A673 (cell line): ENCODE data around the gene GREB1L. TPM values are rescaled to one million over a fixed set of nuclear protein-coding genes. Genes with fewer than 3 reads are reported as not detected.

Experiments used
- BruUV-seq: library from RNA; stranded (reverse); fragments of 400-500 nt; replicated peaks from 2 replicates; lab custom pipeline; 2021; lab: Mats Ljungman, UMichigan
- CTCF ChIA-PET: fragments of 300-600 bp; sonication (Branson Sonifier 250); formaldehyde crosslinking; loops from one replicate; lab custom pipeline; 2022; ENCODE audit warnings: antibody characterized with exemption; lab: Charles Lee
- POLR2A ChIA-PET: fragments of 300-600 bp; sonication (Branson Sonifier 250); formaldehyde crosslinking; loops from one replicate; lab custom pipeline; 2022; ENCODE audit warnings: antibody characterized with exemption; ENCODE audit not compliant: low non-redundant PET; lab: Charles Lee
- DNase-seq: peaks from one replicate; pipeline ENCODE4 v3.0.0-alpha.2; 2015; ENCODE audit warnings: low spot score
- H3K27ac ChIP-seq: fragments of 200-600 bp; sonication (generic); 2 replicates; pipeline ENCODE4 v1.5.1; 2016; ENCODE audit warnings: mixed run types, low read depth, mild to moderate bottlenecking, mixed read lengths, antibody characterized with exemption, low read length; ENCODE audit not compliant: poor library complexity, severe bottlenecking
- H3K27me3 ChIP-seq: fragments of 200-600 bp; sonication (generic); replicated peaks from 2 replicates; pipeline ENCODE4 v1.6.1; 2017; ENCODE audit warnings: mixed run types, low read depth, mild to moderate bottlenecking, mixed read lengths, antibody characterized with exemption, low read length; ENCODE audit not compliant: insufficient read depth, poor library complexity
- H3K36me3 ChIP-seq: fragments of 200-600 bp; sonication (generic); 2 replicates; pipeline ENCODE4 v1.6.1; 2016; ENCODE audit warnings: mixed run types, mild to moderate bottlenecking, mixed read lengths, antibody characterized with exemption, low read length; ENCODE audit not compliant: insufficient read depth, poor library complexity, severe bottlenecking
- H3K4me1 ChIP-seq: fragments of 200-600 bp; sonication (generic); 2 replicates; pipeline ENCODE4 v1.6.1; 2017; ENCODE audit warnings: mixed run types, mild to moderate bottlenecking, mixed read lengths, antibody characterized with exemption, low read length; ENCODE audit not compliant: insufficient read depth, poor library complexity, severe bottlenecking
- H3K4me3 ChIP-seq: fragments of 200-600 bp; sonication (generic); 2 replicates; pipeline ENCODE4 v1.5.1; 2016; ENCODE audit warnings: low read depth, mixed run types, mild to moderate bottlenecking, mixed read lengths, low read length; ENCODE audit not compliant: poor library complexity, severe bottlenecking
- H3K9me3 ChIP-seq: fragments of 200-600 bp; sonication (generic); 2 replicates; pipeline ENCODE4 v1.6.1; 2016; ENCODE audit warnings: mixed run types, low read depth, mild to moderate bottlenecking, mixed read lengths, antibody characterized with exemption, low read length; ENCODE audit not compliant: poor library complexity, severe bottlenecking
- CTCF ChIP-seq: fragments of 300-800, 200-600 bp; sonication (generic); conservative IDR thresholded peaks from 2 replicates; pipeline ENCODE4 v1.5.1; 2017; ENCODE audit warnings: low read depth, mild to moderate bottlenecking, antibody characterized with exemption, low read length, moderate library complexity, mixed read lengths
- EZH2 ChIP-seq: fragments of 200-600 bp; sonication (generic); IDR thresholded peaks from 2 replicates; pipeline ENCODE4 v1.6.1; 2017; ENCODE audit warnings: borderline replicate concordance, low read depth, mild to moderate bottlenecking, mixed read lengths, antibody characterized with exemption, low read length; ENCODE audit not compliant: poor library complexity, severe bottlenecking
- intact Hi-C: fragments of 100-400 bp; cut with micrococcal nuclease; formaldehyde crosslinking; loops from one replicate; pipeline ENCODE4 v1.10.0; 2022; ENCODE audit not compliant: unreplicated experiment
- total RNA-seq: library from RNA; stranded (reverse); gene quantifications from 2 replicates; pipeline ENCODE4 v1.2.3, GENCODE V29; 2021

Gene GREB1L
- total RNA-seq, 1 experiment from 2014 or later = 0.04 TPM

- peaks cover 19% of the 10 kb centered on the region for H3K27me3 ChIP-seq
- no peak for DNase-seq
- no TSS peak for BruUV-seq
- no peak for TF ChIP-seq CTCF
- POLR2A ChIA-PET = interaction anchor here (0.6 kb wide), 1 partner anchor 359 kb away, joined by 3 read pairs; no protein-coding TSS in a partner anchor
- H3K9me3 ChIP-seq = no peaks in the 10 kb centered on the region
- CTCF ChIA-PET = interaction anchor here (0.7 kb wide), 1 partner anchor 37 kb away, joined by 3 read pairs; no protein-coding TSS in a partner anchor
- intact Hi-C loops = loop anchor here (10.0 kb wide), 1 partner anchor 60 kb away; no protein-coding TSS in a partner anchor
- H3K4me1 ChIP-seq = no peaks in the 10 kb centered on the region
- no peaks in the 10 kb centered on the region for H3K36me3 ChIP-seq
- no peak overlapping the region for H3K4me3 ChIP-seq
- no peak overlapping the region for H3K27ac ChIP-seq
These were observed 162.4 kb downstream of the GREB1L start for GRCh38 chr18:21404426-21404825.

GRCh38 chr18:21406116-21406515 lies 164.1 kb downstream of the GREB1L start:
- no peak overlapping the region for H3K4me3 ChIP-seq
- BruUV-seq = no TSS peak
- no peaks in the 10 kb centered on the region for H3K9me3 ChIP-seq
- peaks cover 9% of the 10 kb centered on the region for H3K27me3 ChIP-seq
- TF ChIP-seq EZH2 (no peak), CTCF (no peak)
- ChIA-PET POLR2A (no interaction called here), CTCF (interaction anchor here (0.7 kb wide), 1 partner anchor 215 kb away, joined by 3 read pairs; no protein-coding TSS in a partner anchor)
- DNase-seq = no peak
- no peaks in the 10 kb centered on the region for H3K4me1 ChIP-seq
- no peak overlapping the region for H3K27ac ChIP-seq
- no peaks in the 10 kb centered on the region for H3K36me3 ChIP-seq
- intact Hi-C loops = loop anchor here (10.0 kb wide), 1 partner anchor 61 kb away; no protein-coding TSS in a partner anchor

DNA sequence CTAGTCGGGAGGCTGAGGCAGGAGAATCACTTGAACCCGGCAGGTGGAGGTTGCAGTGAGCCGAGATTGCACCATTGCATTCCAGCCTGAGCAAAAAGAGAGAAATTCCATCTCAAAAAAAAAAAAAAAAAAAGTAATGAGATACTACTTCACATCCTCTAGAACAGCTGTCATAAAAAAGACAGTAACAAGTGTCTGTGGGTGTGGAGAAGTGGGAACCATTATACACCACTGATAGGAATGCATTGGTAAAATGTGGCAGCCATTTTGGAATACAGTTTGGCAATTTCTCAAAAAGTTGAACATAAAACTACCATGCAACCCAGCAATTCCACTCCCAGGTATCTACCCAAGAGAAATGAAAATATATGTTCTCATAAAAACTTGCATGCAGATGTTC lies 166.6 kb downstream of the GREB1L start:
- H3K4me3 ChIP-seq = no peak overlapping the region
- no peaks in the 10 kb centered on the region for H3K27me3 ChIP-seq
- DNase-seq = no peak
- TF ChIP-seq CTCF (no peak), EZH2 (no peak)
- no peaks in the 10 kb centered on the region for H3K36me3 ChIP-seq
- H3K4me1 ChIP-seq = no peaks in the 10 kb centered on the region
- no peaks in the 10 kb centered on the region for H3K9me3 ChIP-seq
- intact Hi-C loops = loop anchor here (10.0 kb wide), 1 partner anchor 64 kb away; no protein-coding TSS in a partner anchor
- no peak overlapping the region for H3K27ac ChIP-seq
- ChIA-PET POLR2A (interaction anchor here (0.5 kb wide), 1 partner anchor 167 kb away, joined by 4 read pairs; no protein-coding TSS in a partner anchor), CTCF (no interaction called here)
- BruUV-seq = no TSS peak
